ENCODE measurements around the gene ZC3H12C. TPM values are rescaled to one million over a fixed set of nuclear protein-coding genes. Genes with fewer than 3 reads are reported as not detected.
A peak's percentile ranks its signal among the peaks of the same experiment; 100 is the strongest.

The ZC3H12C gene
- total and polyA plus RNA-seq, 10 of the 15 experiments (the other 5 are each of a cell fraction or from before 2014, with no cell fraction given) = 0.31 to 31.0 (median 3.7) TPM

GRCh38 chr11:110098645-110099044, 5.5 kb downstream of the ZC3H12C start (continued):
- TF ChIP-seq HSF1 (IDR thresholded peaks at IDR 0.05; ENCODE audit: low read depth, low read length) = no peak
- TF ChIP-seq ZNF687 (IDR thresholded peaks at IDR 0.05) = peak; percentile 47; the same call in 1 of the 2 replicates
- no peak for TF ChIP-seq YY1 (IDR thresholded peaks at IDR 0.05; ENCODE audit: low read depth, low read length)
- TF ChIP-seq IKZF1 (conservative IDR thresholded peaks at IDR 0.05) = no peak
- TF ChIP-seq SPI1 (IDR thresholded peaks at IDR 0.05; ENCODE audit: borderline replicate concordance, insufficient read depth, low read depth, low read length) = no peak
- TF ChIP-seq BRCA1 (IDR thresholded peaks at IDR 0.05; ENCODE audit: low read depth, low read length) = no peak
- no peak for TF ChIP-seq CEBPZ (IDR thresholded peaks at IDR 0.05; ENCODE audit: low read depth, low read length)
- no peak for TF ChIP-seq TAF1 (IDR thresholded peaks at IDR 0.05; ENCODE audit: borderline replicate concordance, low read depth, low read length)
- no peak for TF ChIP-seq SREBF2 (IDR thresholded peaks at IDR 0.05; ENCODE audit: low read length)
